ENCODE results near the gene FSIP1. TPM values are rescaled to one million over a fixed set of nuclear protein-coding genes. Genes with fewer than 3 reads are reported as not detected.

Gene FSIP1
- total RNA-seq, 1 experiment from 2014 or later = 0.61 TPM

DNA sequence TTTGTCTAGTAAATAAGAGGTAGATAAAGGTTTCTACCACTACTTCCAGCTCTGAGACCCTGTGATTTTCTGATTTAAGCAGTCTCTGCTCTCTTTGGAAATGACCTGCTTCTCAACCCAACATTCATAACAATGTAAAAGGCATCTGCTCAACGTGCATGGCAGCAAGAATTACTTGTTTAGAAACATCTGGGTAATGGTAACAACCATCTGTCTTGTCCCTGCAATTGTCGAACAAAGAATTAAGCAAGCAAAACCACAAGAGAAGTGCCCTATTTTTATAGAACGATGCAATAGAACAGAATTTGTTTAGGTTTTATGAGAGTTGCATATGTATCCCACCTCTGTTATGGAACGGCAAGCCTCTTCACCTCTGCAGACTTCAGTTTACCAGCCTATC lies 7.1 kb upstream of the FSIP1 start:
- no peak for DNase-seq (ENCODE audit: low spot score)
- no peak for ATAC-seq
- H3K36me3 Mint-ChIP-seq = no peaks in the 10 kb centered on the region
- POLR2A ChIA-PET = no interaction called here
- no peaks in the 10 kb centered on the region for H3K9me3 Mint-ChIP-seq
- peaks cover 55% of the 10 kb centered on the region for H3K4me1 Mint-ChIP-seq
- no peak overlapping the region for H3K27ac Mint-ChIP-seq
- TF ChIP-seq ATF1 (CRISPR knock-in tag; IDR thresholded peaks at IDR 0.05) (no peak), PREB (CRISPR knock-in tag; IDR thresholded peaks at IDR 0.05; ENCODE audit: borderline replicate concordance) (no peak), USF2 (CRISPR knock-in tag; IDR thresholded peaks at IDR 0.05) (no peak), RORB (CRISPR knock-in tag; IDR thresholded peaks at IDR 0.05) (no peak), CTCF (IDR thresholded peaks at IDR 0.05) (no peak), MLX (CRISPR knock-in tag; IDR thresholded peaks at IDR 0.05) (no peak), CBFB (CRISPR knock-in tag; IDR thresholded peaks at IDR 0.05; ENCODE audit: low read depth) (no peak), ZBTB21 (CRISPR knock-in tag; IDR thresholded peaks at IDR 0.05; ENCODE audit: borderline replicate concordance) (no peak), OVOL2 (CRISPR knock-in tag; IDR thresholded peaks at IDR 0.05; ENCODE audit: borderline replicate concordance) (no peak), SOX15 (CRISPR knock-in tag; IDR thresholded peaks at IDR 0.05) (no peak), FOXP1 (CRISPR knock-in tag; IDR thresholded peaks at IDR 0.05; ENCODE audit: borderline replicate concordance) (no peak), ATF2 (CRISPR knock-in tag; IDR thresholded peaks at IDR 0.05; ENCODE audit: borderline replicate concordance, low read depth) (no peak), ZNF396 (CRISPR knock-in tag; IDR thresholded peaks at IDR 0.05; ENCODE audit: borderline replicate concordance) (no peak), SP1 (CRISPR knock-in tag; conservative IDR thresholded peaks at IDR 0.05) (no peak), IRF2 (CRISPR knock-in tag; IDR thresholded peaks at IDR 0.05; ENCODE audit: borderline replicate concordance, low read depth) (no peak), FOXJ3 (CRISPR knock-in tag; IDR thresholded peaks at IDR 0.05; ENCODE audit: borderline replicate concordance) (no peak)
- TF ChIP-seq, protein P1, sequence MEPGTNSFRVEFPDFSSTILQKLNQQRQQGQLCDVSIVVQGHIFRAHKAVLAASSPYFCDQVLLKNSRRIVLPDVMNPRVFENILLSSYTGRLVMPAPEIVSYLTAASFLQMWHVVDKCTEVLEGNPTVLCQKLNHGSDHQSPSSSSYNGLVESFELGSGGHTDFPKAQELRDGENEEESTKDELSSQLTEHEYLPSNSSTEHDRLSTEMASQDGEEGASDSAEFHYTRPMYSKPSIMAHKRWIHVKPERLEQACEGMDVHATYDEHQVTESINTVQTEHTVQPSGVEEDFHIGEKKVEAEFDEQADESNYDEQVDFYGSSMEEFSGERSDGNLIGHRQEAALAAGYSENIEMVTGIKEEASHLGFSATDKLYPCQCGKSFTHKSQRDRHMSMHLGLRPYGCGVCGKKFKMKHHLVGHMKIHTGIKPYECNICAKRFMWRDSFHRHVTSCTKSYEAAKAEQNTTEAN (CRISPR knock-in tag; IDR thresholded peaks at IDR 0.05) = no peak
- TF ChIP-seq, protein P2, sequence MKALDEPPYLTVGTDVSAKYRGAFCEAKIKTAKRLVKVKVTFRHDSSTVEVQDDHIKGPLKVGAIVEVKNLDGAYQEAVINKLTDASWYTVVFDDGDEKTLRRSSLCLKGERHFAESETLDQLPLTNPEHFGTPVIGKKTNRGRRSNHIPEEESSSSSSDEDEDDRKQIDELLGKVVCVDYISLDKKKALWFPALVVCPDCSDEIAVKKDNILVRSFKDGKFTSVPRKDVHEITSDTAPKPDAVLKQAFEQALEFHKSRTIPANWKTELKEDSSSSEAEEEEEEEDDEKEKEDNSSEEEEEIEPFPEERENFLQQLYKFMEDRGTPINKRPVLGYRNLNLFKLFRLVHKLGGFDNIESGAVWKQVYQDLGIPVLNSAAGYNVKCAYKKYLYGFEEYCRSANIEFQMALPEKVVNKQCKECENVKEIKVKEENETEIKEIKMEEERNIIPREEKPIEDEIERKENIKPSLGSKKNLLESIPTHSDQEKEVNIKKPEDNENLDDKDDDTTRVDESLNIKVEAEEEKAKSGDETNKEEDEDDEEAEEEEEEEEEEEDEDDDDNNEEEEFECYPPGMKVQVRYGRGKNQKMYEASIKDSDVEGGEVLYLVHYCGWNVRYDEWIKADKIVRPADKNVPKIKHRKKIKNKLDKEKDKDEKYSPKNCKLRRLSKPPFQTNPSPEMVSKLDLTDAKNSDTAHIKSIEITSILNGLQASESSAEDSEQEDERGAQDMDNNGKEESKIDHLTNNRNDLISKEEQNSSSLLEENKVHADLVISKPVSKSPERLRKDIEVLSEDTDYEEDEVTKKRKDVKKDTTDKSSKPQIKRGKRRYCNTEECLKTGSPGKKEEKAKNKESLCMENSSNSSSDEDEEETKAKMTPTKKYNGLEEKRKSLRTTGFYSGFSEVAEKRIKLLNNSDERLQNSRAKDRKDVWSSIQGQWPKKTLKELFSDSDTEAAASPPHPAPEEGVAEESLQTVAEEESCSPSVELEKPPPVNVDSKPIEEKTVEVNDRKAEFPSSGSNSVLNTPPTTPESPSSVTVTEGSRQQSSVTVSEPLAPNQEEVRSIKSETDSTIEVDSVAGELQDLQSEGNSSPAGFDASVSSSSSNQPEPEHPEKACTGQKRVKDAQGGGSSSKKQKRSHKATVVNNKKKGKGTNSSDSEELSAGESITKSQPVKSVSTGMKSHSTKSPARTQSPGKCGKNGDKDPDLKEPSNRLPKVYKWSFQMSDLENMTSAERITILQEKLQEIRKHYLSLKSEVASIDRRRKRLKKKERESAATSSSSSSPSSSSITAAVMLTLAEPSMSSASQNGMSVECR (CRISPR knock-in tag; IDR thresholded peaks at IDR 0.05; ENCODE audit: borderline replicate concordance) = no peak
- CTCF ChIA-PET = interaction anchor here (1.0 to 3.0 kb wide), 2 partner anchors 8 to 33 kb away, joined by 3 to 12 read pairs; no protein-coding TSS in a partner anchor
- H3K27me3 Mint-ChIP-seq (ENCODE audit: low read depth) = no peaks in the 10 kb centered on the region
- no peak overlapping the region for H3K4me3 Mint-ChIP-seq
